Mesenchymal stem cell (in vitro differentiated cells and primary cell): Measurements from ENCODE around the gene COX14.

Source experiments
- DNase-seq: peaks from one replicate; pipeline ENCODE4 v3.0.0-alpha.2; 2013
- H2AFZ ChIP-seq: one replicate; pipeline ENCODE4 v1.6.1; 2013; ENCODE audit warnings: low read depth, mild to moderate bottlenecking, control low read depth, inconsistent platforms, low read length, moderate library complexity
- H2AK5ac ChIP-seq: 2 replicates; pipeline ENCODE4 v1.6.1; 2013; ENCODE audit warnings: low read length, moderate library complexity, mild to moderate bottlenecking, inconsistent platforms; ENCODE audit not compliant: severe bottlenecking
- H2BK120ac ChIP-seq: one replicate; pipeline ENCODE4 v1.6.1; 2013; ENCODE audit warnings: low read depth, mild to moderate bottlenecking, inconsistent platforms, low read length, moderate library complexity
- H2BK12ac ChIP-seq, 2 experiments: one replicate each; pipeline ENCODE4 v1.6.1; 2013; ENCODE audit warnings: inconsistent platforms in 2 of 2, low read length in 2 of 2, mild to moderate bottlenecking in 2 of 2, moderate library complexity in 2 of 2, control low read depth in 1 of 2
- H2BK15ac ChIP-seq: one replicate; pipeline ENCODE4 v1.6.1; 2013; ENCODE audit warnings: mild to moderate bottlenecking, low read depth, inconsistent platforms; ENCODE audit not compliant: poor library complexity, severe bottlenecking
- H2BK5ac ChIP-seq: 2 replicates; pipeline ENCODE4 v1.6.1; 2013; ENCODE audit warnings: low read depth, mild to moderate bottlenecking, low read length, control low read depth, inconsistent platforms; ENCODE audit not compliant: poor library complexity, severe bottlenecking
- H3K14ac ChIP-seq, 2 experiments: one replicate each; pipeline ENCODE4 v1.6.1; 2013; ENCODE audit warnings: inconsistent platforms in 2 of 2, low read length in 2 of 2, control low read depth in 1 of 2, mild to moderate bottlenecking in 1 of 2, moderate library complexity in 1 of 2
- H3K18ac ChIP-seq, 2 experiments: one replicate each; pipeline ENCODE4 v1.6.1; 2013; ENCODE audit warnings: inconsistent platforms in 2 of 2, low read length in 2 of 2, control low read depth in 1 of 2, low read depth in 1 of 2, mild to moderate bottlenecking in 1 of 2
- H3K23ac ChIP-seq, 2 experiments: one replicate each; pipeline ENCODE4 v1.6.1; 2013; ENCODE audit warnings: inconsistent platforms in 2 of 2, low read length in 2 of 2, mild to moderate bottlenecking in 2 of 2, moderate library complexity in 2 of 2, control low read depth in 1 of 2
- H3K27ac ChIP-seq: 2 replicates; pipeline ENCODE4 v1.5.1; 2013; ENCODE audit warnings: mild to moderate bottlenecking, moderate library complexity, low read length, control low read depth, inconsistent platforms; ENCODE audit not compliant: poor library complexity, severe bottlenecking
- H3K27me3 ChIP-seq, 2 experiments: 2 replicates each; pipeline versions ENCODE4 v1.6.1 to v1.7.0; 2013; ENCODE audit warnings: low read length in 2 of 2, mild to moderate bottlenecking in 2 of 2, moderate library complexity in 2 of 2, control low read depth in 1 of 2, inconsistent platforms in 1 of 2; ENCODE audit not compliant: control insufficient read depth in 1 of 2, insufficient read depth in 1 of 2
- H3K36me3 ChIP-seq, 2 experiments: 2 replicates each; pipeline versions ENCODE4 v1.6.1 to v1.7.0; 2013; ENCODE audit warnings: low read length in 2 of 2, control low read depth in 1 of 2, inconsistent platforms in 1 of 2, low read depth in 1 of 2, mild to moderate bottlenecking in 1 of 2; ENCODE audit not compliant: insufficient read depth in 2 of 2, control insufficient read depth in 1 of 2
- H3K4ac ChIP-seq, 2 experiments: one replicate each; pipeline ENCODE4 v1.6.1; 2013; ENCODE audit warnings: inconsistent platforms in 2 of 2, low read length in 2 of 2, mild to moderate bottlenecking in 2 of 2, moderate library complexity in 2 of 2, control low read depth in 1 of 2, low read depth in 1 of 2
- H3K4me1 ChIP-seq: 2 replicates; pipeline ENCODE4 v1.6.1; 2013; ENCODE audit warnings: low read depth, low read length, control low read depth; ENCODE audit not compliant: control insufficient read depth, insufficient read depth
- H3K4me2 ChIP-seq: 2 replicates; pipeline ENCODE4 v1.6.1; 2013; ENCODE audit warnings: low read length, mild to moderate bottlenecking, inconsistent platforms; ENCODE audit not compliant: poor library complexity, severe bottlenecking
- H3K4me3 ChIP-seq, 2 experiments: 2 replicates each; pipeline versions ENCODE4 v1.5.1 to v1.7.0; 2013; ENCODE audit warnings: low read length in 2 of 2, mild to moderate bottlenecking in 2 of 2, control low read depth in 1 of 2, low read depth in 1 of 2; ENCODE audit not compliant: insufficient read depth in 1 of 2
- H3K79me1 ChIP-seq: replicated peaks from 2 replicates; pipeline ENCODE4 v1.6.1; 2013; ENCODE audit warnings: mild to moderate bottlenecking, control low read depth, low read length, inconsistent platforms; ENCODE audit not compliant: poor library complexity, severe bottlenecking
- H3K9ac ChIP-seq: 2 replicates; pipeline ENCODE4 v1.7.0; 2013; ENCODE audit warnings: mild to moderate bottlenecking, low read length, moderate library complexity
- H3K9me3 ChIP-seq: 2 replicates; pipeline ENCODE4 v1.7.0; 2013; ENCODE audit warnings: mild to moderate bottlenecking, low read length; ENCODE audit not compliant: control insufficient read depth
- H4K8ac ChIP-seq: one replicate; pipeline ENCODE4 v1.6.1; 2013; ENCODE audit warnings: inconsistent platforms, mild to moderate bottlenecking, low read length, moderate library complexity
- H4K91ac ChIP-seq: one replicate; pipeline ENCODE4 v1.6.1; 2013; ENCODE audit warnings: mild to moderate bottlenecking, low read length, inconsistent platforms
- WGBS: methylation state at CpG from one replicate; pipeline ENCODE4 v1.1.7; 2013; ENCODE audit warnings: mixed read lengths; 5-methylcytosine and 5-hydroxymethylcytosine counted together

Gene COX14

GRCh38 chr12:50167049-50167828 is 55.2 kb downstream of the COX14 start, which contains the start of gene CERS5:
Gene CERS5 (minus strand): TSS chr12:50167369. CDS start chr12:50167297, 72 bp downstream.
- Histone ChIP-seq H3K14ac (peak within 1 kb of the TSS in 1 of 2 experiments; percentile 77), H3K36me3 (no peaks in the 10 kb centered on the region), H3K9me3 (peaks cover 9% of the 10 kb centered on the region), H2BK5ac (peak within 1 kb of the TSS; percentile 81), H3K4me3 (peak within 1 kb of the TSS; percentile 87 to 92), H3K27ac (peak within 1 kb of the TSS; percentile 95), H4K91ac (peak within 1 kb of the TSS; percentile 43), H3K18ac (peak within 1 kb of the TSS; percentile 67 to 96), H3K4me2 (peak within 1 kb of the TSS; percentile 85), H2AFZ (peak within 1 kb of the TSS; percentile 94), H2AK5ac (no peak within 1 kb of the TSS), H3K27me3 (no peaks in the 10 kb centered on the region), H2BK15ac (peak within 1 kb of the TSS; percentile 97), H3K9ac (peak within 1 kb of the TSS; percentile 92), H2BK12ac (peak within 1 kb of the TSS; percentile 28 to 42), H3K79me1 (peaks cover 1% of the 10 kb centered on the region), H2BK120ac (peak within 1 kb of the TSS; percentile 85), H3K23ac (peak within 1 kb of the TSS in 1 of 2 experiments; percentile 83), H3K4ac (peak within 1 kb of the TSS; percentile 54 to 94), H3K4me1 (peaks cover 1% of the 10 kb centered on the region), H4K8ac (peak within 1 kb of the TSS; percentile 94)
- DNase-seq: peak; percentile 99
- under 1% methylated on average over 70 of the region's 70 CpGs for WGBS
